Measurements from ENCODE around the gene FOSL1. TPM values are rescaled to one million over a fixed set of nuclear protein-coding genes. Genes with fewer than 3 reads are reported as not detected.
A peak's percentile ranks its signal among the peaks of the same experiment; 100 is the strongest.

The FOSL1 gene
- total and polyA plus RNA-seq, 2 donors = 7.5 TPM; not detected in 1

- DNase-seq (ENCODE audit: extremely low spot score) = no peak
- Histone ChIP-seq H3K27ac (ENCODE audit: low read depth) (no peak overlapping the region), H3K4me1 (ENCODE audit: insufficient read depth) (no peaks in the 10 kb centered on the region), H3K4me3 (ENCODE audit: low read depth, low read length) (no peak overlapping the region), H3K36me3 (ENCODE audit: insufficient read depth) (no peaks in the 10 kb centered on the region)
- 91% methylated on average over 12 of the region's 12 CpGs for WGBS
These were observed 14.2 kb downstream of the FOSL1 start for GRCh38 chr11:65885808-65886536.

- H3K4me1 ChIP-seq (ENCODE audit: insufficient read depth) = no peaks in the 10 kb centered on the region
- no peak for DNase-seq (ENCODE audit: extremely low spot score)
- no peaks in the 10 kb centered on the region for H3K36me3 ChIP-seq (ENCODE audit: insufficient read depth)
- 90% methylated on average over 7 of the region's 7 CpGs for WGBS
- H3K27ac ChIP-seq (ENCODE audit: low read depth) = no peak overlapping the region
- no peak overlapping the region for H3K4me3 ChIP-seq (ENCODE audit: low read depth, low read length)
These were observed 15.0 kb downstream of the FOSL1 start for GRCh38 chr11:65885231-65885630.

- no peak for DNase-seq (ENCODE audit: extremely low spot score)
- H3K4me1 ChIP-seq (ENCODE audit: insufficient read depth) = no peaks in the 10 kb centered on the region
These were observed 15.5 kb downstream of the FOSL1 start for GRCh38 chr11:65884716-65885092.

GRCh38 chr11:65883786-65884715, 16.1 kb downstream of the FOSL1 start:
- no peak overlapping the region for H3K27ac ChIP-seq (ENCODE audit: low read depth)
- 85% methylated on average over 28 of the region's 28 CpGs for WGBS
- H3K36me3 ChIP-seq (ENCODE audit: insufficient read depth) = no peaks in the 10 kb centered on the region
- DNase-seq (ENCODE audit: extremely low spot score) = no peak
- no peak overlapping the region for H3K4me3 ChIP-seq (ENCODE audit: low read depth, low read length)
- no peaks in the 10 kb centered on the region for H3K4me1 ChIP-seq (ENCODE audit: insufficient read depth)

More at GRCh38 chr11:65884716-65885092, 15.5 kb downstream of the FOSL1 start:
- 26% methylated on average over 9 of the region's 9 CpGs for WGBS
- Histone ChIP-seq H3K4me3 (ENCODE audit: low read depth, low read length) (no peak overlapping the region), H3K27ac (ENCODE audit: low read depth) (no peak overlapping the region), H3K36me3 (ENCODE audit: insufficient read depth) (no peaks in the 10 kb centered on the region)

GRCh38 chr11:65883058-65883761, 17.0 kb downstream of the FOSL1 start:
- no peaks in the 10 kb centered on the region for H3K4me1 ChIP-seq (ENCODE audit: insufficient read depth)
- no peaks in the 10 kb centered on the region for H3K36me3 ChIP-seq (ENCODE audit: insufficient read depth)
- DNase-seq (ENCODE audit: extremely low spot score) = no peak
- WGBS = 93% methylated on average over 13 of the region's 13 CpGs
- H3K27ac ChIP-seq (ENCODE audit: low read depth) = no peak overlapping the region
- H3K4me3 ChIP-seq (ENCODE audit: low read depth, low read length) = no peak overlapping the region

GRCh38 chr11:65882120-65883057, 17.8 kb downstream of the FOSL1 start:
- no peak overlapping the region for H3K27ac ChIP-seq (ENCODE audit: low read depth)
- no peak for DNase-seq (ENCODE audit: extremely low spot score)
- no peaks in the 10 kb centered on the region for H3K36me3 ChIP-seq (ENCODE audit: insufficient read depth)
- H3K4me3 ChIP-seq (ENCODE audit: low read depth, low read length) = no peak overlapping the region
- WGBS = 90% methylated on average over 30 of the region's 30 CpGs
- H3K4me1 ChIP-seq (ENCODE audit: insufficient read depth) = no peaks in the 10 kb centered on the region

- H3K27ac ChIP-seq (ENCODE audit: low read depth) = no peak overlapping the region
- H3K4me1 ChIP-seq (ENCODE audit: insufficient read depth) = no peaks in the 10 kb centered on the region
- 73% methylated on average over 7 of the region's 7 CpGs for WGBS
- no peaks in the 10 kb centered on the region for H3K36me3 ChIP-seq (ENCODE audit: insufficient read depth)
- no peak overlapping the region for H3K4me3 ChIP-seq (ENCODE audit: low read depth, low read length)
- DNase-seq (ENCODE audit: extremely low spot score) = no peak
These were observed 19.3 kb downstream of the FOSL1 start for GRCh38 chr11:65880844-65881421.

- peak overlapping the region; percentile 10 for H3K4me3 ChIP-seq (ENCODE audit: low read depth, low read length)
- DNase-seq (ENCODE audit: extremely low spot score) = no peak
These were observed 20.2 kb downstream of the FOSL1 start for GRCh38 chr11:65880027-65880426.

GRCh38 chr11:65879617-65880016, 20.6 kb downstream of the FOSL1 start, which contains the start of gene CTSW:
Gene CTSW (plus strand): TSS chr11:65879837. CDS start chr11:65879855, 18 bp downstream.
- no peaks in the 10 kb centered on the region for H3K36me3 ChIP-seq (ENCODE audit: insufficient read depth)
- peak within 1 kb of the TSS; percentile 10 for H3K4me3 ChIP-seq (ENCODE audit: low read depth, low read length)
- no peak within 1 kb of the TSS for H3K27ac ChIP-seq (ENCODE audit: low read depth)
- DNase-seq (ENCODE audit: extremely low spot score) = no peak
- 56% methylated on average over 7 of the region's 7 CpGs for WGBS
- H3K4me1 ChIP-seq (ENCODE audit: insufficient read depth) = no peaks in the 10 kb centered on the region

More at GRCh38 chr11:65880027-65880426, 20.2 kb downstream of the FOSL1 start:
- 68% methylated on average over 7 of the region's 7 CpGs for WGBS
- no peaks in the 10 kb centered on the region for H3K36me3 ChIP-seq (ENCODE audit: insufficient read depth)
- no peaks in the 10 kb centered on the region for H3K4me1 ChIP-seq (ENCODE audit: insufficient read depth)
- no peak overlapping the region for H3K27ac ChIP-seq (ENCODE audit: low read depth)

- H3K36me3 ChIP-seq (ENCODE audit: insufficient read depth) = no peaks in the 10 kb centered on the region
- H3K4me3 ChIP-seq (ENCODE audit: low read depth, low read length) = peak overlapping the region; percentile 61
- 8% methylated on average over 54 of the region's 54 CpGs for WGBS
- peak overlapping the region; percentile 78 for H3K27ac ChIP-seq (ENCODE audit: low read depth)
- no peak for DNase-seq (ENCODE audit: extremely low spot score)
- H3K4me1 ChIP-seq (ENCODE audit: insufficient read depth) = peaks cover 4% of the 10 kb centered on the region
These were observed 26.7 kb downstream of the FOSL1 start for GRCh38 chr11:65873318-65874156.

GRCh38 chr11:65872586-65873317, 27.4 kb downstream of the FOSL1 start, which contains the start of gene EFEMP2:
Gene EFEMP2 (minus strand): TSS chr11:65872800. CDS start chr11:65872354, 446 bp downstream.
- peak within 1 kb of the TSS; percentile 91 for H3K27ac ChIP-seq (ENCODE audit: low read depth)
- H3K36me3 ChIP-seq (ENCODE audit: insufficient read depth) = no peaks in the 10 kb centered on the region
- WGBS = 3% methylated on average over 67 of the region's 69 CpGs
- DNase-seq (ENCODE audit: extremely low spot score) = no peak
- peaks cover 4% of the 10 kb centered on the region for H3K4me1 ChIP-seq (ENCODE audit: insufficient read depth)
- peak within 1 kb of the TSS; percentile 61 for H3K4me3 ChIP-seq (ENCODE audit: low read depth, low read length)
